ENCODE measurements around the gene FADD.
"Not testable (repeated sequence)": the region's sequence is repeated elsewhere in the genome, so short reads cannot be mapped to it uniquely, and the experiment has no call there.

Gene FADD

DNA sequence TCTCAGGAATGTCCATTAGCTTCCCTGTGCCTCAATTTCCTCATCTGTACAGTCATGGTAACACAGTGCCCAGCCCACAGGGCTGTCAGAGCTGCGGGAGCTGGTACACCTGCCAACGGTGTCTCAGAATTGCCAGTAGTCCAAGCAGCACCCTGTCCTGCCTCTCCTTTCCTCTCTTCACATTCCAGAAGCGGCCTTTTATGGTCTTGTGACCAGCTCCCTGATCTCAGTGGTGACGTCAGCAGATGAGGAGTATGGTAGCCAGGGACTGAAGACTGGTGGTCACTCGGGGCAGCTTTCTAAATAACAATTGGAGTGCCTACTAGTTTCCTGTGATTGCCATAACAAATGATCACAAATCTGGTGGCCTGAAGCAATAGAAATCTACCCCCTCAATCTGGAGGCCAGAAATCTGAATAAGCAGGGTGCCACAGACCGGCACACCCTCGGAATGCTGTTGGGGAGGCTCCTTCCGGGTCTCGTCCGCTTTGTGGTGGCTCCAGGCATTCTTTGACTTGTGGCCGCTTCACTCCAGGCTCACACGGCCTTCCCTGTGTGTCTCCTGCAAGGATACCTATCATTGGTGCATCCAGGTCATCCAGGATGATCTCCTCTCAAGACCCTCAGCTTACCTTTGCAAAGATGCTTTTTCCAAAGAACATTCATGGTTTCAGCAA lies 2.1 kb downstream of the FADD start:
- no peak for DNase-seq (ENCODE audit: low read depth in 2 of 2)

DNA sequence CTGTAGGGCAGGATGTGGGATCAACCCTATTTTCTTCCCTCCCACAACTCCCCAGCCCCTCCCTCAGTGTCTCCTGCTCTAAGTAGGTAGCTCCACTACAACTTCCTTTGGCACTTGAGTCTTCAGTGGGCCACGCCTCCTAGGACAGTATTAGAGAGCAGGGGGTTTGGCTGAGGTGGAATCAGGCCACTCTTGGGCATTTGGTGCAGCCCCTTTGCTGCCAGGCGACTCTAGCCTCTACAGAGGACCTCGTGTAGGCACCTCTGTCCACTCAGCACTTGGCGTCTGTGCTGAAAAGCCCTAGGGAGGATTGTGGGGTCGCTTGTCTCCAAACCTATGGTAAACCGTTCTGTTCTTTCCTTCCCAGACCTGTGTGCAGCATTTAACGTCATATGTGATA lies 2.7 kb downstream of the FADD start:
- no peak for DNase-seq (ENCODE audit: low read depth in 2 of 2)

DNA sequence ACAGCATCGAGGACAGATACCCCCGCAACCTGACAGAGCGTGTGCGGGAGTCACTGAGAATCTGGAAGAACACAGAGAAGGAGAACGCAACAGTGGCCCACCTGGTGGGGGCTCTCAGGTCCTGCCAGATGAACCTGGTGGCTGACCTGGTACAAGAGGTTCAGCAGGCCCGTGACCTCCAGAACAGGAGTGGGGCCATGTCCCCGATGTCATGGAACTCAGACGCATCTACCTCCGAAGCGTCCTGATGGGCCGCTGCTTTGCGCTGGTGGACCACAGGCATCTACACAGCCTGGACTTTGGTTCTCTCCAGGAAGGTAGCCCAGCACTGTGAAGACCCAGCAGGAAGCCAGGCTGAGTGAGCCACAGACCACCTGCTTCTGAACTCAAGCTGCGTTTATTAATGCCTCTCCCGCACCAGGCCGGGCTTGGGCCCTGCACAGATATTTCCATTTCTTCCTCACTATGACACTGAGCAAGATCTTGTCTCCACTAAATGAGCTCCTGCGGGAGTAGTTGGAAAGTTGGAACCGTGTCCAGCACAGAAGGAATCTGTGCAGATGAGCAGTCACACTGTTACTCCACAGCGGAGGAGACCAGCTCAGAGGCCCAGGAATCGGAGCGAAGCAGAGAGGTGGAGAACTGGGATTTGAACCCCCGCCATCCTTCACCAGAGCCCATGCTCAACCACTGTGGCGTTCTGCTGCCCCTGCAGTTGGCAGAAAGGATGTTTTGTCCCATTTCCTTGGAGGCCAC lies 3.3 kb downstream of the FADD start:
- DNase-seq (ENCODE audit: low read depth in 2 of 2): no peak

DNA sequence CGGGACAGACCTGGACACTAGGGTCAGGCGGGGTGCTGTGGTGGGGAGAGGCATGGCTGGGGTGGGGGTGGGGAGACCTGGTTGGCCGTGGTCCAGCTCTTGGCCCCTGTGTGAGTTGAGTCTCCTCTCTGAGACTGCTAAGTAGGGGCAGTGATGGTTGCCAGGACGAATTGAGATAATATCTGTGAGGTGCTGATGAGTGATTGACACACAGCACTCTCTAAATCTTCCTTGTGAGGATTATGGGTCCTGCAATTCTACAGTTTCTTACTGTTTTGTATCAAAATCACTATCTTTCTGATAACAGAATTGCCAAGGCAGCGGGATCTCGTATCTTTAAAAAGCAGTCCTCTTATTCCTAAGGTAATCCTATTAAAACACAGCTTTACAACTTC lies 3.9 kb downstream of the FADD start:
- DNase-seq (ENCODE audit: low read depth in 2 of 2): no peak

DNA sequence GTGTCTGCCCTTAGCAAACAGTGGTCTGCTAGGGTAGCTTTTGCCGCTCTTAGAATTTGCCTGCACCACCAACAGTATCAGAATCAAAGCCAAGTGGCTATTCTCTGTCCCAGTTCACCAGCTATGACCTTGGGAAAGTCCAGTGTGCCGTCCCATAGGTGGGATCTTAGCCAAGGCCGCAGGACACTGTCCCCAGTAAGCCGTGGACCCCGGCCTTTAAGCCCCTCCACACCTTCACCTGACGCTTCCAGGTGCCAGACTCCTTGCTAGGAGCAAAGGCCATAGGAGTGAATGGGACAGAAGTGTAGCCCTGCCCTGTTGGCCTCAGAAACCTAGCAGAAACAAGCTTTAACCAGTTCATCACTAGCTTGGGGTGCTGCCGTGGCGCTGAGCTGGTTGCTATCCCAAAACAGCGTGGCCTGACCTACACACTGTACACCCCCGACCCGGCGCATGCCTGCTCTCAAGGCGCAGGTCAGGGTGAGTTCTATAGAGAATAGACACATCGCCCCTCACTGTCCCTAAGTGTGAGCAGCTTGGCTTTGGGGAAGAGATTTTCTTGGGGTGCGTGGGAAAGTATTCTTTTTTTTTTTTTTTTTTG lies 4.5 kb downstream of the FADD start:
- DNase-seq (ENCODE audit: low read depth in 2 of 2): no peak

DNA sequence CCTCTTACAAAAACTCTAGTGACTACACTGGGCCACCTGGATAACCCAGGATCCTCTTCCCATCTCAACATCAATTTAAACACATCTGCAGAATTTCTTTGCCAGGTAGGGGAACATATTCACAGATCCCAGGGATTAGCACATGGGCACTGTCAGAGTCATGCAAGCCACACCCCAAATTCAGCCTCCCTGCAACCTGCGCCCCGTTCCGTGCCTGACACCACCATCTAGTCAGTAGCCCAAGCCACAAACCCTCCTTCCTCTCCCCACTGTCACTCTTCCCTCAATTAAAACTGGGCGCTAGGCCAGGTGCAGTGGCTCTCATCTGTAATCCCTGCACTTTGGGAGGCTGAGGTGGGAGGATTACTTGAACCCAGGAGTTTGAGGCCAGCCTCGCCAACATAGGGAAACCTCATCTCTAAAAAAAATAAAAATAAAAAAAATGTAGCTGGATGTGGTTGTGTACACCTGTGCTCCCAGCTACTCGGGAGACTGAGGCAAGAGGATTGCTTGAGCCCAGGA lies 6.4 kb downstream of the FADD start:
- no peak for DNase-seq (ENCODE audit: low read depth in 2 of 2)

DNA sequence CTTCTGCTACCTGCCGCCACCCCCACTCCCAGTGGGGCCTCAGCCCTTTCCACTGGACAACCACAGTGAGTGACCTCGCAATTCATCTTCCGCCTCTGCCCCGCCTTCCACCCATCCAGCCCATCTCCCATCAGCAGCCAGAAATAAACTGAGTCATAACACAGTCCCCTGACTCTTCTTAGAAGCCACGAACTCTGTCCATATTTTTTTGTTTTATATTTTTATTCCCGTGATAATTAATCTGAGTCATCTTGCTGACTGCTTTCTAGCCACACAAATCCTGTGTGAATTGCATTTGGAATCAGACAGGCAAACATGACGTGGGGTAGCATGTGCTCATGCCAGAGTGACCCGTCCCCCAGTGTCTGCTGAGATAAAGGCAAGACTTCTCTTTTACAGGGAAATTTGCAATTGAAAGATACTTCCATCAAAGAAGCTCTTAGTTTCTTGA lies 7.0 kb downstream of the FADD start:
- DNase-seq (ENCODE audit: low read depth in 2 of 2): no peak

DNA sequence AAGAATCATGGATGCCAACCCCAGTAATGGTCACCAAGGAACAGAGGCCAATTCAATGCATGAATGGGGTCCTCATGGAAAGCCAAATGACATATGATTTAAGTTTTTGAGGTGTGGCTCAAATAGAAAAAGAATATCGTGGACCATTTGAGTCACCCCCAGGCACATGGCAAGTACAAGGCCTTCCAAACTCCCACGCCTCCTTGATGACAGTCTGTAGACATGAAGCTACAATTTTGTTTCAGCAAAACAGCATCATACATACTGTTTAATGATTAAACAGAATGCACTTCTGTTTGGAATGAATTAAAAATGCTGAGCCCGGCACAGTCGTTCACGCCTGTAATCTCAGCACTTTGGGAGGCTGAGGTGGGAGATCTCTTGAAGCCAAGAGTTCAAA lies 7.4 kb downstream of the FADD start:
- DNase-seq (ENCODE audit: low read depth in 2 of 2): no peak

DNA sequence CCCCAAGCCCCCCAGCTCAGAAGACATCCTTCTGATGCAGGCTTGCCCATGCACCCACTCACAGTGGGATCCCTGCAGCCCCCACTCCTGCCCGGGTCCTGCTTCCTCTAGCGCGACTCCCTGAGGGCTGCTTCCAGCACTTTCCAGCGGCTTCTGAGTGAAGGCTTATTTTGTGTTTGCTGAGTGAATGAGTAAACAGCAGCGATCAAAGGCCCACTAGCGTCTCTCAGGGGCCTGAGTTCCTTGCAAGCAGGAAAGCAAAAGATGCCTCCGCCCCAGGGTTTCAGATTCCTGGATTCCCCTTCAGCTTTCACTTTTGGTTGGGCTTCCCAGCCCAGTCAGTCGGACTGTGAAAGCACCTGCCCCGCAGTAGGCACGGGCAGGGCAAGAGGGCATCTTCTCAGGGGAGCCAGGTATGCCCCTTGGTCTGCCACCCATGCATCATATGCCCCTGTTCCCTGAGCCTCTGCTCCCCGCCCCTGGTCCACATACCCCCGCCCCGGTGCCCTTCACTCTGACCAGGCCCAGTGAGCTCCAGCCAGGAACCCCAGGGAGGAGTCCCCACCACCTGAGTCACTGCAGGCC lies 9.2 kb downstream of the FADD start:
- no peak for DNase-seq (ENCODE audit: low read depth in 2 of 2)

DNA sequence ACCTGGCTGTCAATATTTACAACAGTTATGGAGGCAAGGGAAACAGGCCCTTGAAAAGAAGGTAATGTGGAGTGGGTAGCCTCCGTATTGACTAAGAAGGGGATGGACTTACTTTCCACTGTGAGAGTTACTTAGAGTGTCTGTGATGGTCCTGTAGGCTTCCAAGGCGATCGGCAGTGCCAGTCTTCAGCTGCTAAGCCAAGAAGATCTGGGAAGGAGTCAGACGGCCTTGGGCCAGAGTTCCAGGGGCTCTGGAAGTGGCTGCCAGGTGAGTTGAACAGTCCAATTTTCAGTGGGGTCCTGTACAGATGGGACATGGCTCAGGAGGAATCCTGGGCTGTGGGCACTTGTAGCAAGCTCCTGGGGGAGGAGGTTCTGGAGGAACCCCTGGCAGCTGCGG lies 14.3 kb downstream of the FADD start:
- not testable (repeated sequence) for DNase-seq (ENCODE audit: low read depth in 2 of 2)

DNA sequence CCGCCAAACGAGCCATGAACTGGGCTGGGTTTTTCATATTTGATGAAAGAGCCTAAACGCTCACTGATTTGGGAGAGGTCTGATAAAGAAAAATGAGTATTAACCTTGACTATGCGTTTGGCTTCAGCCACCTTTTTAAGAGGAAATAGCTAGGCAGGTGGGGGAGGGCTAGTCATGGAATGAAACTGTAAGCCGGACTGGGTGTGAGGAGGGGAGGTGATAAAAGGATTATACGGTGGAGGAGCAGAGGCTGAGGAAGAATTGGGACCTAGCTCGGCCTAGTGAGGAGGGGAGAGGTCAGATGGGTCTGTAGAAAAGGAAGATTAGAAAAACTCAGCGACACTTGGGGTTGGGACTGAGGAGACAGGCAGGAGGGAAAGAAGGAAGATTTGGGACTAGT lies 15.0 kb downstream of the FADD start:
- DNase-seq (ENCODE audit: low read depth in 2 of 2): not testable (repeated sequence)

DNA sequence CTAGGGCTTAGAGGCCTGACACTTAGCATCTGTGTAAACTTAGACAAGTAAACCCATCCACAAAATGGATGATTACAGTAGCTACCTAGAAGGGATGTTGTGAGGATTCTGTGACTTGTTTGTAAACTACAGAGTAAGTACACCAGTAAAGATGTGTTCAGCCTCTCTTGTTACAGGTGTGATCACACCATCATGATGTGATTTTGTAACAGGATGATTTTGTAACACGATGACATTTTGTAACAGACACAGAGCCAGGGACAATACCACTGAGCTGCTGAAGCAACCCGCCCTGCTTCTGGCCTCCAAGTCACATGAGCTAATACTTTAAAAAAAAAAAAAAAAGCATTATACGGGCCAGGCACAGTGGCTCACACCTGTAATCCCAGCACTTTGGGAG lies 17.0 kb downstream of the FADD start:
- no peak for DNase-seq (ENCODE audit: low read depth in 2 of 2)

DNA sequence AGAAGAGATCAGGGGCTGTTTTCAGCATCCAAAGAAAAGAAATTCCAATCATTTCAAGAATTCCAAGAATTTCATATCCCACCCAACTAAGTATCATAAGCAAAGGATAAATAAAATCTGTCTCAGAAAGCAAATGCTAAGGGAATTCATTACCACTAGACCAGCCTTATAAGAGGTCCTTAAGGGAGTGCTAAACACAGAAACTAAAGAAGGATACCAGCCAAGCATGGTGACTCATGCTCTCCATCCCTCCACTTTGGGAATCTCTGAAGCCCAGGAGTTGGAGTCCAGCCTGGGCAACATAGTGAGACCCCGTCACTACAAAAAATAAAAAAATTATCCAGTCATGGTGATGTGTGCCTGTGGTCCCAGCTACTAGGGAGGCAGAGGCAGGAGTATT lies 17.8 kb downstream of the FADD start:
- DNase-seq (ENCODE audit: low read depth in 2 of 2): no peak

DNA sequence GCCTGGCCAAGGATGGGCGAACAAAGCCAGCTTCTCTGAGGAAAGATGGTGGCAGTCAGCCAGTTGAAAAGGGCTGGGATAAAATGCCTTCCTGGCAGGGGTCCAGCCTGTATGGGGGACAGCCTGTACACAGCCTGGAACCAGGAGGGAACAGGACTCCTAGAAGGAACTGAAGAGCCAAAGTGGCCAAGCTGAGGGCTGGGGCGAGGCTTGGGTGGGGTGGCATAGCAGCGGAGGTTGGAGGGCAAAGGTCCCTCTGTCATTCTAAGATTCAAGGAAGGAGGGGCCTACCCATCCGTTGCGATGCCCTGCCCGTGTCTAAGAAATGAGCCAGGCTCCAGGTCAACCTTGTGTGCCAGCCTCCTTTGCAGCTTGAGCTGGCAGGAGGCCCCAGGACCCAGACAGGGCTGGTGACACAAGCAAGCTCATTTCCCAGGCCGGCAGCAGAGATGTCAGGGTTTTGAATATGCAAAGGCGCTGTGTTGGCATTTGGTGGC lies 22.6 kb downstream of the FADD start:
- DNase-seq (ENCODE audit: low read depth in 2 of 2): no peak

DNA sequence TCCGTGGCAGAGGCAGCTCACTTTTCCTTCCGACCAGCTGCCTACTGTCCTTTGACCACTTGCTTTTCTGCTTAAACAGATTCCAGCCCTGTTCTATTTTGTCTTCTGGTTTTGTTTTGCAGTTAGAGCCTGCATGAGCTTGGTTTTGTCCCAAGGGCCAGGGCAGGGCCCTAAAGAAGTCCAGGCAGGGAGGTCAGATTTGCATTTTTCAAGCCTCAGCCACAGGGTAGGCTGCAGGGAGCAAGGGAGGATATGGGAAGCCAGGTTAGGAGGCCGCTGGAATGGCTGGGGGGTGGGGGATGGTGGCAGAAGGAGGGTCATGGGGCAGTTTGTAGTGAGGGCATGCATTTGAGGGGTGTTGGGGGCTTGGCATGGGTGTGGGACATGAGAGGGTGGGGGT lies 23.1 kb downstream of the FADD start:
- DNase-seq (ENCODE audit: low read depth in 2 of 2): no peak

DNA sequence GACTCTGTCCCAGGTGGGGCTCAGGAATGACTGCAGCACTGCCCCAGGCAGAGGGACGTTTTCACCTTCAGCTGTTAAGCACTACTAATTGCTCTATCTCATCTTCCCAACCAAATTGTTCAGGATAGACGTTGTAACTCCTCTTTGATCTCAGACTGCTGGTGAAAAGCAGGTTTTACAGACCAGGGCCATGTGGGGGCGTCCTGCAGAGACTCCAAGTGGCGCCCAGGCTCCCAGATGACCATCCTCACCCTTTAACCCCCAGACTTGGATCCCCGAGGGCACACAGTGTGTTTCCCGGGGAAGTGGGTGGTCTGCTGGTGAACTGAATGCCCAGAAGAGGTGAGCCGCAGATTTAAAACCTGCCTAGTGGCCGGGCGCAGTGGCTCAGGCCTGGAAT lies 23.9 kb downstream of the FADD start:
- no peak for DNase-seq (ENCODE audit: low read depth in 2 of 2)

DNA sequence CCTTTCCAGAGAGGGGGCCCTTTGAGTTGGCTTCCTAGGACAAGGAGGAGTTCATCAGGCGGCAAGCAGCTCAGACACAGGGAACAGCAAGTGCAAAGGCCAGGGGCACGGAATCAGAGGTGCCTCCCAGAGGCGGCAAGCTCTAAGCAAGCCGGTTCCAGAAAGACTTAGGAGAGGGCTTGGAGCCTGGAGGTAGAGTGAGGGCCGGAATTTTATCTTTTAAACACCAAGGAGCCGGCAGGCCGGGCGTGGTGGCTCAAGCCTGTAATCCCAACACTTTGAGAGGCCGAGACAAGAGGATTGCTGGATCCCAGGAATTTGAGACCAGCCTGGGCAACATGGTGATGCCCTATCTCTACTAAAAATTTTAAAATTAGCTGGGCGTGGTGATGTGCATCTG lies 26.6 kb downstream of the FADD start:
- no peak for DNase-seq (ENCODE audit: low read depth in 2 of 2)

DNA sequence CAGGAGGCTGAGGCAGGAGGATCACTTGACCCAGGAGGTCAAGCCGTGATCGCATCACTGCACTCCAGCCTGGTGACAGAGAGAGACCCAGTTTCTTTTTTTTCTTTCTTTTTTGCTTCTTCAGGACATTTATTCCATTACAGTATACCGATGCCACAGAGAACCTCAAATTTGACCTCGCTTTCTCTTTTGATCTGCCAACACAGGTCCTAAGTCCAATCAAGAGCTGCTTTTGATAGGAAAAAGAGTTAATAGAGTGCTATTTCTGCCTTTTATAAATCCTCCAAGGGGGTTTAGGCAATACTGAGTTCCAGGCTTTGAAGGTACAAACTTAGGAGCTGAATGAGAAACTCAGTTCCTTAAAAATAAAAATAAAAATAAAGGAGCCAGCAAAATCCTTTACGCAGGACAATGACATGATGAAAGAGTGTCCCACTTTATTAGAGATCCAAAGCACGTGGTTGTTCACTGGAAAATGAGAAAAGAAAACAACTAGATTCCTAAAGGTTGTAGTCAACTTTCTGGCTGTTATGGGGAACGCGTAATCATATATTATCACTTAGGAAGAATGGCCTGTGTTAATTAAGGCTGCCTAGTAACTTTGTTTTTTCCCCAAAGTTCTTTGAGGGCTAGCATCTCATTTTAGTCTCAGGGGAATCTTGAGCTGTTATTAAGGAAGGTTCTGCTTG lies 27.2 kb downstream of the FADD start:
- no peak for DNase-seq (ENCODE audit: low read depth in 2 of 2)

DNA sequence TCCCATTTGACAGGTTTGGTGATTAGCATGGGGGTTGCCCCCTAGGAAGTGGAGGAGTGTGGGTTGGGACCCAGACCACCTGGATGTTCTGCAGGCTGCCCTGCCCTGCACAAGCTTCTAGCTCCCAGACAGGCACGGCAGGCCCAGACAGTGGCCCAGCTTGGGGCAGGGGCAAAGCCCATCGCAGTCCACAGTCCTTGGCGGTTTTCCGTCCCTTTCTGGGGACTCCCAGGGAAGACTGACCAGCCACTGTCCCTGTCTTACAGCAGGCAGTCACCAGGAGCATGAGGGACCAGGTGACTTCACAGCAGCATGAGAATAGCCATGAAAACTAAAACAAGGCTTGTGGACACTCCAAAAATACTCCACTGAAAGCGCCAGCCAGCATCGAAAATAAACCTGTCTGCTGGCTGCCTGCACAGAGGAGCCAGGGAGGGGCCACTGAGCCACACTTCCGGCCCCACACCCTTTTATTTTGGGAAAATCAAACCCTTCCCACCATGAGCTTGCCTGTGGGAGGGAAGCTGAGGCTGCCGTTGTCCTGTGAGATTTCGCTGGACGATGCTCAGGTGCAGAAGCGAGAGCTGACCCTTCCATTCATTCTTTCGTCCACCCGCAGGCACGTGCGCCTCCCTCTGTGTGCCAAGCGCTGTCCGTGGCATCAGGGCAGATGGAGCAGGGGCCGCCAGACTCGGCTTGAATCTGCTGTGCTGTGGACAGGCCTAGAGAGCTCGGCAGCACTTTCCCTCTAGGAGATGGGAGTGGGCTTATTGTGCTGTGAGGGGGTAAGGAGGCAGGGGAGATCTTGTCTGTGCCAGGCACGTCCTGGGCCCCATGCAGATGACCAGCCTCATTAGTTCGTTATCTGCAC lies 28.0 kb downstream of the FADD start:
- DNase-seq (ENCODE audit: low read depth in 2 of 2): no peak

DNA sequence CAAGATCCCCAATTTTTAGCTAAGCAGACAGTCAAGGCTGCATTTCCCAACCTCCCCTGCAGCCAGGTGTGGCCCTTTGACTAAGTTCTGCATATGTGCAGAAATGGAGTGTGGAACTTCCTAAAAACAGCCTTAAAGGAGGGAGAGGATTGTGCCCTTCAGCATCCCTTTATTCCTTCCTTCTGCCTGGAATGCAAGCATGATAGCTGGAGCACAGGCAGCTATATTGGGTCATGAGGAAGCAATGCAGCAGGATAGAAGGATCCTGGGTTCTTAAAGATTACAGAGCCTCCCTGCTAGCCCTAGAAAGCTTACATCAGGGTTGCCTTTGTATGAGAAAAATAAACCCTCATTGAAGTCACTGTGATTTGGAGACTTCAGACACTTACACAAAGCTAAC lies 29.9 kb downstream of the FADD start:
- no peak for DNase-seq (ENCODE audit: low read depth in 2 of 2)

DNA sequence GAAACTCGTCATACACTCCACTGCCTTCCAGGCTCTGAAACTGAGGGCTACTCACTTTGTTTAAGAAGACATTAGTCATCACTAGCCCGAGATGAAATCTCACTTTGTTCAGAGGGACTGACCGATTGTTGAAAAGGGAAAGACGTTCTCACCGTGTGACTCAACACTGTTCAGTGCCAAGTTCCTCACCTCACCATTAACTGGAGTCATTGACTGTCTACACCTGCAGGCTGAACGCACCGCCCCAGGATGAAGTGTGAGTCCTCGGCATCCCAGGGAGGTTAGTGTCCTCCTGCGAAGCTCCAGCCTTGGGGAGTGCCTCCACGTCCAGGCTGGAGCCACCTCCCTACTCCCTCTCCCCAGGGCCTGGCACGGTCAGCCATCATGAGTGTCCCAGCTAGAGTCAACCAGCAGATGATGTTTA lies 30.4 kb downstream of the FADD start:
- DNase-seq (ENCODE audit: low read depth in 2 of 2): no peak
